Left hindlimb (tissue), 1 donor: ENCODE measurements around the gene ADAM10.

ENCODE experiments used
- DNase-seq: peaks from one replicate; pipeline ENCODE4 v3.0.0-alpha.2; 2018

The ADAM10 gene

GRCh38 chr15:58715266-58715917 lies 34.1 kb downstream of the ADAM10 start:
- no peak for DNase-seq

GRCh38 chr15:58710701-58711100 lies 38.8 kb downstream of the ADAM10 start:
- no peak for DNase-seq

- DNase-seq = no peak
Observed at GRCh38 chr15:58707397-58707796, 42.1 kb downstream of the ADAM10 start.

- DNase-seq = no peak
Observed at GRCh38 chr15:58705105-58705504, 44.4 kb downstream of the ADAM10 start.

GRCh38 chr15:58704155-58704865 lies 45.2 kb downstream of the ADAM10 start:
- no peak for DNase-seq

GRCh38 chr15:58703610-58704009 lies 45.9 kb downstream of the ADAM10 start:
- no peak for DNase-seq

- DNase-seq = no peak
Observed at GRCh38 chr15:58702233-58702632, 47.3 kb downstream of the ADAM10 start.

- no peak for DNase-seq
Observed at GRCh38 chr15:58701376-58701775, 48.1 kb downstream of the ADAM10 start.

- no peak for DNase-seq
Observed at GRCh38 chr15:58699769-58700168, 49.7 kb downstream of the ADAM10 start.

GRCh38 chr15:58698887-58699641 lies 50.4 kb downstream of the ADAM10 start:
- no peak for DNase-seq

- DNase-seq = no peak
Observed at GRCh38 chr15:58697220-58697619, 52.3 kb downstream of the ADAM10 start.

GRCh38 chr15:58696738-58697137 lies 52.8 kb downstream of the ADAM10 start:
- DNase-seq = no peak

GRCh38 chr15:58694641-58695398 lies 54.7 kb downstream of the ADAM10 start:
- no peak for DNase-seq

GRCh38 chr15:58690703-58691102 lies 58.8 kb downstream of the ADAM10 start:
- no peak for DNase-seq

- no peak for DNase-seq
Observed at GRCh38 chr15:58689646-58690045, 59.9 kb downstream of the ADAM10 start.

- DNase-seq = no peak
Observed at GRCh38 chr15:58686286-58686685, 63.2 kb downstream of the ADAM10 start.

- no peak for DNase-seq
Observed at GRCh38 chr15:58684751-58685150, 64.8 kb downstream of the ADAM10 start.

- no peak for DNase-seq
Observed at GRCh38 chr15:58684036-58684710, 65.3 kb downstream of the ADAM10 start.

GRCh38 chr15:58682234-58682633 lies 67.3 kb downstream of the ADAM10 start:
- no peak for DNase-seq

- no peak for DNase-seq
Observed at GRCh38 chr15:58678683-58679082, 70.8 kb downstream of the ADAM10 start.

GRCh38 chr15:58677426-58677825 lies 72.1 kb downstream of the ADAM10 start:
- DNase-seq = no peak

- no peak for DNase-seq
Observed at GRCh38 chr15:58676766-58677165, 72.7 kb downstream of the ADAM10 start.

GRCh38 chr15:58671186-58671585 lies 78.3 kb downstream of the ADAM10 start:
- no peak for DNase-seq
